Activated CD4-positive, alpha-beta T cell treated with anti-CD3 and anti-CD28 coated beads for 4 hours (primary cell): Measurements from ENCODE around the gene NUDT3.
A peak's percentile ranks its signal among the peaks of the same experiment; 100 is the strongest.
"Not testable (repeated sequence)": the region's sequence is repeated elsewhere in the genome, so short reads cannot be mapped to it uniquely, and the experiment has no call there.

Experiments
- DNase-seq, 2 donors: peaks; one replicate each; pipeline ENCODE4 v3.0.0-alpha.2; 2020

Gene NUDT3

GRCh38 chr6:34392497-34393190 lies at the start of gene NUDT3:
NUDT3 (minus strand) TSS chr6:34392669; CDS start chr6:34392362, 307 bp downstream.
- peak; percentile 92 to 94 for DNase-seq

- DNase-seq = no peak
These were observed 49.1 kb upstream of the NUDT3 start for GRCh38 chr6:34441526-34441925.

- DNase-seq = no peak
These were observed 47.0 kb upstream of the NUDT3 start for GRCh38 chr6:34439442-34439841.

GRCh38 chr6:34438705-34439104 lies 46.2 kb upstream of the NUDT3 start:
- no peak for DNase-seq

GRCh38 chr6:34437644-34437970 lies 45.1 kb upstream of the NUDT3 start:
- no peak for DNase-seq

GRCh38 chr6:34436803-34437643 lies 44.6 kb upstream of the NUDT3 start:
- no peak for DNase-seq

- DNase-seq = no peak
These were observed 43.4 kb upstream of the NUDT3 start for GRCh38 chr6:34435916-34436315.

- peak; percentile 90 for DNase-seq
These were observed 33.3 kb upstream of the NUDT3 start, which contains the start of gene RPS10 for GRCh38 chr6:34425498-34426410. RPS10 (minus strand) TSS chr6:34426069; CDS start chr6:34425221, 848 bp downstream.

GRCh38 chr6:34425132-34425497 lies 32.6 kb upstream of the NUDT3 start:
- peak in 1 of 2 donors; percentile 16 for DNase-seq

GRCh38 chr6:34424200-34425131 lies 32.0 kb upstream of the NUDT3 start:
- DNase-seq = no peak

- DNase-seq = no peak
These were observed 30.8 kb upstream of the NUDT3 start for GRCh38 chr6:34423254-34423653.

- no peak for DNase-seq
These were observed 25.9 kb upstream of the NUDT3 start for GRCh38 chr6:34418367-34418766.

- DNase-seq = no peak
These were observed 24.5 kb upstream of the NUDT3 start for GRCh38 chr6:34416877-34417371.

GRCh38 chr6:34414999-34415858 lies 22.8 kb upstream of the NUDT3 start:
- DNase-seq = peak; percentile 30 to 42

- no peak for DNase-seq
These were observed 20.3 kb upstream of the NUDT3 start for GRCh38 chr6:34412643-34413214.

GRCh38 chr6:34412016-34412415 lies 19.5 kb upstream of the NUDT3 start:
- DNase-seq = no peak

- not testable (repeated sequence) for DNase-seq
These were observed 15.4 kb upstream of the NUDT3 start for GRCh38 chr6:34407915-34408314.

- DNase-seq = no peak
These were observed 4.0 kb upstream of the NUDT3 start for GRCh38 chr6:34396518-34396917.

- DNase-seq = no peak
These were observed 1.5 kb upstream of the NUDT3 start for GRCh38 chr6:34393966-34394305.

- peak in 1 of 2 donors; percentile 5 for DNase-seq
These were observed 909 bp upstream of the NUDT3 start for GRCh38 chr6:34393191-34393965.
